HEK293 (cell line): ENCODE results near the gene EN1.

ENCODE experiments used
- CTCF ChIA-PET: fragments of 350-600 bp; formaldehyde crosslinking; extraction: SDS; loops from one replicate; lab custom pipeline; 2021; ENCODE audit warnings: antibody characterized with exemption; lab: Yijun Ruan, JAX
- POLR2A ChIA-PET: fragments of 300-600 bp; formaldehyde crosslinking; extraction: SDS; loops from one replicate; lab custom pipeline; 2020; ENCODE audit warnings: antibody characterized with exemption, inconsistent platforms; lab: Yijun Ruan, JAX
- H3K27ac ChIP-seq: fragments of 200-500 bp; sonication (Bioruptor generic); 2 replicates; pipeline ENCODE4 v1.5.1; 2014; ENCODE audit warnings: low read depth, low read length, control low read depth, inconsistent platforms; ENCODE audit errors: extremely low read depth
- H3K36me3 ChIP-seq, 2 experiments: fragments of 200-500 bp in 1 of 2; sonication (Bioruptor generic) in 1 of 2; 1 replicate in 1 of 2; 2 replicates in 1 of 2; pipeline ENCODE4 v1.5.1; 2014 to 2017; ENCODE audit warnings: inconsistent platforms in 2 of 2, low read length in 2 of 2; ENCODE audit not compliant: control insufficient read depth in 2 of 2, insufficient read depth in 1 of 2
- H3K4me1 ChIP-seq: fragments of 200-500 bp; sonication (Bioruptor generic); 2 replicates; pipeline ENCODE4 v1.5.1; 2014; ENCODE audit warnings: mild to moderate bottlenecking, low read length, inconsistent platforms; ENCODE audit not compliant: control insufficient read depth, insufficient read depth
- H3K4me3 ChIP-seq: 2 replicates; pipeline ENCODE4 v1.5.1; 2011; ENCODE audit warnings: low read depth, mild to moderate bottlenecking, control low read depth, low read length, moderate library complexity
- H3K9me3 ChIP-seq: fragments of 200-500 bp; sonication (Bioruptor generic); 2 replicates; pipeline ENCODE4 v1.5.1; 2014; ENCODE audit warnings: low read depth, low read length, inconsistent platforms; ENCODE audit not compliant: control insufficient read depth, insufficient read depth
- GLI2 ChIP-seq: fragments of 450-650 bp; formaldehyde crosslinking; IDR thresholded peaks from 2 replicates; pipeline ENCODE4; 2017; ENCODE audit warnings: missing biosample characterization, missing genetic modification characterization, low read depth, borderline replicate concordance
- GLIS2 ChIP-seq: fragments of 450-650 bp; formaldehyde crosslinking; IDR thresholded peaks from 2 replicates; pipeline ENCODE4 v1.5.1; 2016; ENCODE audit warnings: missing biosample characterization, missing genetic modification characterization
- HOXD13 ChIP-seq: sonication (generic); formaldehyde crosslinking; IDR thresholded peaks from 2 replicates; pipeline ENCODE4 v1.8.0; 2022; ENCODE audit warnings: missing genetic modification reagents, borderline replicate concordance
- OVOL3 ChIP-seq: fragments of 450-650 bp; formaldehyde crosslinking; IDR thresholded peaks from 2 replicates; pipeline ENCODE4 v1.5.1; 2016; ENCODE audit warnings: missing biosample characterization, missing genetic modification characterization
- REPIN1 ChIP-seq: fragments of 450-650 bp; formaldehyde crosslinking; IDR thresholded peaks from 2 replicates; pipeline ENCODE4 v1.5.1; 2017; ENCODE audit warnings: missing biosample characterization, missing genetic modification characterization, low read depth
- SP3 ChIP-seq: fragments of 450-650 bp; formaldehyde crosslinking; IDR thresholded peaks from 2 replicates; pipeline ENCODE4 v1.5.1; 2016; ENCODE audit warnings: missing biosample characterization, missing genetic modification characterization
- TCF7L2 ChIP-seq: IDR thresholded peaks from 2 replicates; pipeline ENCODE4 v1.6.1; 2011; ENCODE audit warnings: low read depth, mild to moderate bottlenecking, inconsistent platforms, low read length, moderate library complexity, borderline replicate concordance
- YY1 ChIP-seq: fragments of 450-650 bp; formaldehyde crosslinking; IDR thresholded peaks from 2 replicates; pipeline ENCODE4 v1.5.1; 2018; ENCODE audit warnings: missing biosample characterization, missing genetic modification characterization
- ZBTB44 ChIP-seq: fragments of 450-650 bp; IDR thresholded peaks from 2 replicates; pipeline ENCODE4 v1.5.1; 2018; ENCODE audit warnings: missing biosample characterization, mild to moderate bottlenecking, missing genetic modification characterization
- ZFP37 ChIP-seq: fragments of 450-650 bp; formaldehyde crosslinking; IDR thresholded peaks from 2 replicates; pipeline ENCODE4 v1.5.1; 2016; ENCODE audit warnings: missing biosample characterization, missing genetic modification characterization
- ZNF138 ChIP-seq: fragments of 450-650 bp; formaldehyde crosslinking; IDR thresholded peaks from 2 replicates; pipeline ENCODE4 v1.5.1; 2016; ENCODE audit warnings: missing biosample characterization, missing genetic modification characterization, borderline replicate concordance
- ZNF19 ChIP-seq: fragments of 450-650 bp; formaldehyde crosslinking; IDR thresholded peaks from 2 replicates; pipeline ENCODE4; 2016; ENCODE audit warnings: missing biosample characterization, missing genetic modification characterization, low read depth
- ZNF302 ChIP-seq: fragments of 450-650 bp; formaldehyde crosslinking; IDR thresholded peaks from 2 replicates; pipeline ENCODE4 v1.5.1; 2016; ENCODE audit warnings: missing biosample characterization, missing genetic modification characterization, low read depth
- ZNF362 ChIP-seq: fragments of 450-650 bp; formaldehyde crosslinking; IDR thresholded peaks from 2 replicates; pipeline ENCODE4 v1.5.1; 2016; ENCODE audit warnings: missing biosample characterization, missing genetic modification characterization
- ZNF398 ChIP-seq: fragments of 450-650 bp; formaldehyde crosslinking; IDR thresholded peaks from 2 replicates; pipeline ENCODE4 v1.5.1; 2017; ENCODE audit warnings: missing biosample characterization, missing genetic modification characterization
- ZNF449 ChIP-seq: fragments of 450-650 bp; formaldehyde crosslinking; IDR thresholded peaks from 2 replicates; pipeline ENCODE4 v1.5.1; 2017; ENCODE audit warnings: missing biosample characterization, mild to moderate bottlenecking, missing genetic modification characterization, moderate library complexity
- ZNF48 ChIP-seq: fragments of 450-650 bp; formaldehyde crosslinking; IDR thresholded peaks from 2 replicates; pipeline ENCODE4 v1.5.1; 2016; ENCODE audit warnings: missing biosample characterization, missing genetic modification characterization
- ZNF513 ChIP-seq: fragments of 450-650 bp; IDR thresholded peaks from 2 replicates; pipeline ENCODE4 v1.5.1; 2018; ENCODE audit warnings: missing biosample characterization, missing genetic modification characterization
- ZNF624 ChIP-seq: fragments of 450-650 bp; formaldehyde crosslinking; IDR thresholded peaks from 2 replicates; pipeline ENCODE4 v1.5.1; 2017; ENCODE audit warnings: missing biosample characterization, missing genetic modification characterization
- ZNF654 ChIP-seq: fragments of 450-650 bp; formaldehyde crosslinking; IDR thresholded peaks from 2 replicates; pipeline ENCODE4 v1.5.1; 2016; ENCODE audit warnings: low read depth, missing biosample characterization, missing genetic modification characterization
- ZNF747 ChIP-seq: fragments of 450-650 bp; formaldehyde crosslinking; IDR thresholded peaks from 2 replicates; pipeline ENCODE4 v1.5.1; 2016; ENCODE audit warnings: missing biosample characterization, missing genetic modification characterization
- ZNF76 ChIP-seq: fragments of 450-650 bp; formaldehyde crosslinking; IDR thresholded peaks from 2 replicates; pipeline ENCODE4; 2016; ENCODE audit warnings: low read depth, missing biosample characterization, missing genetic modification characterization, borderline replicate concordance
- ZNF837 ChIP-seq: fragments of 450-650 bp; formaldehyde crosslinking; IDR thresholded peaks from 2 replicates; pipeline ENCODE4 v1.5.1; 2016; ENCODE audit warnings: missing biosample characterization, missing genetic modification characterization

The EN1 gene

GRCh38 chr2:118856330-118856977 is 9.0 kb upstream of the EN1 start:
- no peaks in the 10 kb centered on the region for H3K36me3 ChIP-seq
- H3K27ac ChIP-seq, result no peak overlapping the region
- CTCF ChIA-PET, result interaction anchor here (0.8 to 1.6 kb wide), 12 partner anchors 50 to 823 kb away, joined by 3 to 11 read pairs (median 4); no protein-coding TSS in a partner anchor
- POLR2A ChIA-PET, result no interaction called here
- no peaks in the 10 kb centered on the region for H3K9me3 ChIP-seq
- H3K4me1 ChIP-seq, result no peaks in the 10 kb centered on the region
- no peak overlapping the region for H3K4me3 ChIP-seq
- TF ChIP-seq YY1 (no peak), SP3 (no peak), HOXD13 (CRISPR knock-in tag) (no peak), OVOL3 (tag by site-specific recombination) (no peak), ZNF48 (tag by site-specific recombination) (no peak), GLI2 (tag by site-specific recombination) (no peak), ZBTB44 (tag by site-specific recombination) (no peak), ZNF398 (tag by site-specific recombination) (no peak)
- TF ChIP-seq, all 188 proteins: peak for 0

- Histone ChIP-seq H3K27ac (no peak overlapping the region), H3K4me3 (peak overlapping the region; percentile 37), H3K36me3 (no peaks in the 10 kb centered on the region), H3K4me1 (no peaks in the 10 kb centered on the region), H3K9me3 (no peaks in the 10 kb centered on the region)
- ChIA-PET CTCF (interaction anchor here (0.5 to 1.7 kb wide), 73 partner anchors 9 to 1867 kb away, joined by 3 to 13 read pairs (median 3); partner anchors contain the start of gene EN1), POLR2A (no interaction called here)
- TF ChIP-seq ZNF837 (no peak), ZNF19 (tag by site-specific recombination) (no peak), ZNF654 (tag by site-specific recombination) (peak; percentile 57), ZNF624 (no peak), ZNF302 (no peak), TCF7L2 (no peak), ZNF449 (tag by site-specific recombination) (no peak), GLIS2 (tag by site-specific recombination) (peak; percentile 86), REPIN1 (tag by site-specific recombination) (no peak), ZNF362 (tag by site-specific recombination) (no peak), ZNF513 (tag by site-specific recombination) (no peak), ZNF48 (tag by site-specific recombination) (no peak), ZFP37 (peak; percentile 59; the same call in 1 of the 2 replicates), ZNF76 (tag by site-specific recombination) (no peak), ZNF138 (no peak), ZNF747 (tag by site-specific recombination) (no peak)
Observed at GRCh38 chr2:118855451-118856279, 8.2 kb upstream of the EN1 start.
